Activated CD8-positive, alpha-beta memory T cell treated with anti-CD3 and anti-CD28 coated beads for 48 hours (primary cell): ENCODE data around the gene XIRP2.
"Not testable (repeated sequence)": the region's sequence is repeated elsewhere in the genome, so short reads cannot be mapped to it uniquely, and the experiment has no call there.

ENCODE experiments used
- DNase-seq, 3 experiments: peaks; one replicate each; pipeline ENCODE4 v3.0.0-alpha.2; 2020; ENCODE audit warnings: low read depth in 2 of 3, low spot score in 2 of 3

The XIRP2 gene

GRCh38 chr2:167191588-167191987, 303.3 kb downstream of the XIRP2 start:
- DNase-seq: no peak

- no peak for DNase-seq
Measured at GRCh38 chr2:167192833-167193232, 304.6 kb downstream of the XIRP2 start.

GRCh38 chr2:167196461-167197252, 308.4 kb downstream of the XIRP2 start:
- DNase-seq: no peak

- DNase-seq: no peak
Measured at GRCh38 chr2:167198009-167198408, 309.7 kb downstream of the XIRP2 start.

GRCh38 chr2:167198576-167198975, 310.3 kb downstream of the XIRP2 start:
- no peak for DNase-seq

- no peak for DNase-seq
Measured at GRCh38 chr2:167200019-167200418, 311.7 kb downstream of the XIRP2 start.

- no peak for DNase-seq
Measured at GRCh38 chr2:167209784-167210183, 321.5 kb downstream of the XIRP2 start.

- no peak for DNase-seq
Measured at GRCh38 chr2:167212014-167212648, 323.9 kb downstream of the XIRP2 start.

GRCh38 chr2:167215595-167215994, 327.3 kb downstream of the XIRP2 start:
- no peak for DNase-seq

GRCh38 chr2:167237478-167237877, 349.2 kb downstream of the XIRP2 start:
- no peak for DNase-seq

GRCh38 chr2:167240671-167241070, 352.4 kb downstream of the XIRP2 start:
- DNase-seq: no peak

GRCh38 chr2:167249197-167249596, 360.9 kb downstream of the XIRP2 start:
- no peak for DNase-seq

GRCh38 chr2:167253025-167253424, 364.7 kb downstream of the XIRP2 start:
- no peak for DNase-seq

GRCh38 chr2:167254721-167255120, 366.4 kb downstream of the XIRP2 start:
- DNase-seq: no peak

- no peak for DNase-seq
Measured at GRCh38 chr2:167258712-167259111, 370.4 kb downstream of the XIRP2 start.

GRCh38 chr2:167264380-167264779, 376.1 kb downstream of the XIRP2 start:
- no peak for DNase-seq

- DNase-seq: no peak
Measured at GRCh38 chr2:167265004-167265403, 376.7 kb downstream of the XIRP2 start.

- no peak for DNase-seq
Measured at GRCh38 chr2:167265722-167266121, 377.4 kb downstream of the XIRP2 start.

- DNase-seq: not testable (repeated sequence)
Measured at GRCh38 chr2:167268245-167268644, 380.0 kb downstream of the XIRP2 start.

GRCh38 chr2:167271932-167272331, 383.7 kb downstream of the XIRP2 start:
- DNase-seq: no peak

- DNase-seq: no peak
Measured at GRCh38 chr2:167275046-167275445, 386.8 kb downstream of the XIRP2 start.

- DNase-seq: no peak
Measured at GRCh38 chr2:167279810-167280209, 391.5 kb downstream of the XIRP2 start.

GRCh38 chr2:167287212-167287611, 398.9 kb downstream of the XIRP2 start:
- DNase-seq: no peak
